BJ (cell line): Measurements from ENCODE around the gene HYAL1. TPM values are rescaled to one million over a fixed set of nuclear protein-coding genes. Genes with fewer than 3 reads are reported as not detected.

ENCODE experiments used
- CTCF ChIA-PET: fragments of 350-600 bp; formaldehyde crosslinking; extraction: SDS; loops from one replicate; lab custom pipeline; 2021; ENCODE audit warnings: antibody characterized with exemption, inconsistent platforms; lab: Yijun Ruan, JAX
- POLR2A ChIA-PET: fragments of 300-600 bp; sonication (Branson Sonifier 250); formaldehyde crosslinking; extraction: SDS; loops from one replicate; lab custom pipeline; 2021; ENCODE audit warnings: antibody characterized with exemption; lab: Charles Lee
- DNase-seq: peaks from one replicate; pipeline ENCODE4 v3.0.0-alpha.2; 2011; ENCODE audit warnings: low read depth
- H3K27me3 ChIP-seq: 2 replicates; pipeline ENCODE4 v1.6.0; 2011; ENCODE audit warnings: low read length; ENCODE audit not compliant: control insufficient read depth, insufficient read depth
- H3K36me3 ChIP-seq: 2 replicates; pipeline ENCODE4 v1.5.1; 2011; ENCODE audit warnings: low read length; ENCODE audit not compliant: control insufficient read depth, insufficient read depth
- H3K4me3 ChIP-seq: 2 replicates; pipeline ENCODE4 v1.5.1; 2011; ENCODE audit warnings: low read depth, mild to moderate bottlenecking, control low read depth, low read length
- polyA plus RNA-seq: library from polyadenylated mRNA; depleted of rRNA; stranded (reverse); fragments of >200 nt; gene quantifications from 2 replicates; pipeline ENCODE4 v1.2.3, GENCODE V29; 2011
- TF ChIP-seq, protein P1 (sequence below): IDR thresholded peaks from 2 replicates; pipeline ENCODE4 v1.5.1; 2011; ENCODE audit warnings: low read depth, mild to moderate bottlenecking, control low read depth, inconsistent platforms, low read length, moderate library complexity; ENCODE audit not compliant: insufficient read depth

Gene HYAL1
- polyA plus RNA-seq, 1 experiment, result 0.10 TPM

- ChIA-PET CTCF (interaction anchor here (0.6 to 2.7 kb wide), 4 partner anchors 8 to 199 kb away, joined by 3 to 10 read pairs (median 4); partner anchors contain the start of genes CYB561D2 and NPRL2), POLR2A (no interaction called here)
- TF ChIP-seq, protein P1, sequence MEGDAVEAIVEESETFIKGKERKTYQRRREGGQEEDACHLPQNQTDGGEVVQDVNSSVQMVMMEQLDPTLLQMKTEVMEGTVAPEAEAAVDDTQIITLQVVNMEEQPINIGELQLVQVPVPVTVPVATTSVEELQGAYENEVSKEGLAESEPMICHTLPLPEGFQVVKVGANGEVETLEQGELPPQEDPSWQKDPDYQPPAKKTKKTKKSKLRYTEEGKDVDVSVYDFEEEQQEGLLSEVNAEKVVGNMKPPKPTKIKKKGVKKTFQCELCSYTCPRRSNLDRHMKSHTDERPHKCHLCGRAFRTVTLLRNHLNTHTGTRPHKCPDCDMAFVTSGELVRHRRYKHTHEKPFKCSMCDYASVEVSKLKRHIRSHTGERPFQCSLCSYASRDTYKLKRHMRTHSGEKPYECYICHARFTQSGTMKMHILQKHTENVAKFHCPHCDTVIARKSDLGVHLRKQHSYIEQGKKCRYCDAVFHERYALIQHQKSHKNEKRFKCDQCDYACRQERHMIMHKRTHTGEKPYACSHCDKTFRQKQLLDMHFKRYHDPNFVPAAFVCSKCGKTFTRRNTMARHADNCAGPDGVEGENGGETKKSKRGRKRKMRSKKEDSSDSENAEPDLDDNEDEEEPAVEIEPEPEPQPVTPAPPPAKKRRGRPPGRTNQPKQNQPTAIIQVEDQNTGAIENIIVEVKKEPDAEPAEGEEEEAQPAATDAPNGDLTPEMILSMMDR, result no peak
Measured at GRCh38 chr3:50342813-50343633, 39.6 kb upstream of the HYAL1 start.

GRCh38 chr3:50341996-50342650 lies 38.7 kb upstream of the HYAL1 start:
- Histone ChIP-seq H3K36me3 (no peaks in the 10 kb centered on the region), H3K27me3 (no peaks in the 10 kb centered on the region), H3K4me3 (no peak overlapping the region)
- DNase-seq, result no peak
- POLR2A ChIA-PET, result no interaction called here
- TF ChIP-seq, protein P1, result no peak
- CTCF ChIA-PET, result interaction anchor here (0.6 to 2.7 kb wide), 2 partner anchors 140 to 200 kb away, joined by 3 to 10 read pairs; no protein-coding TSS in a partner anchor

More at GRCh38 chr3:50342813-50343633, 39.6 kb upstream of the HYAL1 start:
- Histone ChIP-seq H3K4me3 (no peak overlapping the region), H3K36me3 (no peaks in the 10 kb centered on the region), H3K27me3 (no peaks in the 10 kb centered on the region)
- DNase-seq, result no peak

- TF ChIP-seq, protein P1, result no peak
- H3K4me3 ChIP-seq, result peak overlapping the region; percentile 60
- H3K36me3 ChIP-seq, result no peaks in the 10 kb centered on the region
- CTCF ChIA-PET, result interaction anchor here (1.9 to 2.7 kb wide), 2 partner anchors 9 to 201 kb away, joined by 9 to 10 read pairs; partner anchors contain the start of genes CYB561D2 and NPRL2
- POLR2A ChIA-PET, result no interaction called here
- H3K27me3 ChIP-seq, result no peaks in the 10 kb centered on the region
- DNase-seq, result no peak
Measured at GRCh38 chr3:50341537-50341936, 38.2 kb upstream of the HYAL1 start.

DNA sequence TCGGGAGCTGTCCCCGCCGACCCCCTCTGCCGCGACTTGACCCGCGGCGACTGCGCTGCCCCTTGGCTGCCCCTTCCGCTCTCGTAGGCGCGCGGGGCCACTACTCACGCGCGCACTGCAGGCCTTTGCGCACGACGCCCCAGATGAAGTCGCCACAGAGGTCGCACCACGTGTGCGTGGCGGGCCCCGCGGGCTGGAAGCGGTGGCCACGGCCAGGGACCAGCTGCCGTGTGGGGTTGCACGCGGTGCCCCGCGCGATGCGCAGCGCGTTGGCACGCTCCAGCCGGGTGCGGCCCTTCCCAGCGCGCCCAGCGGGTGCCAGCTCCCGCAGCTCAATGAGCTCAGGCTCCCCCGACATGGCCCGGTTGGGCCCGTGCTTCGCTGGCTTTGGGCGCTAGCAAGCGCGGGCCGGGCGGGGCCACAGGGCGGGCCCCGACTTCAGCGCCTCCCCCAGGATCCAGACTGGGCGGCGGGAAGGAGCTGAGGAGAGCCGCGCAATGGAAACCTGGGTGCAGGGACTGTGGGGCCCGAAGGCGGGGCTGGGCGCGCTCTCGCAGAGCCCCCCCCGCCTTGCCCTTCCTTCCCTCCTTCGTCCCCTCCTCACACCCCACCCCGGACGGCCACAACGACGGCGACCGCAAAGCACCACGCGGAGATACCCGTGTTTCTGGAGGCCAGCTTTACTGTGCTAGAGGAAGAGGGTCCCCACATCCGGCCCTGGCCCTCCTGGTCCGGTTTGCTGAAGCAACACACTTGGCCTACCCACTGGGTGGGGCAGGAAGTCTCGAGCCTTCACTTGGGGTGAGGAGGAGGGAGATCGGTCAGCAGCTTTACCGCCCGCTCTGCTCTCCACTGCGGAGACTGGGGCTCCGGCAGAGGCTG lies 37.3 kb upstream of the HYAL1 start, which contains the start of gene RASSF1:
TSS of gene RASSF1 (minus strand) at position 389 of the 882 bp plus-strand sequence. CDS start at position 358, 31 bp downstream.
- no peak for DNase-seq
- ChIA-PET CTCF (interaction anchor here (0.5 to 2.7 kb wide), 5 partner anchors 10 to 985 kb away, joined by 3 to 10 read pairs (median 4); partner anchors contain the start of genes CYB561D2 and NPRL2), POLR2A (no interaction called here)
- TF ChIP-seq, protein P1, result no peak
- Histone ChIP-seq H3K36me3 (no peaks in the 10 kb centered on the region), H3K4me3 (peak within 1 kb of the TSS; percentile 60), H3K27me3 (no peaks in the 10 kb centered on the region)
